Activated CD4-positive, alpha-beta T cell treated with anti-CD3 and anti-CD28 coated beads, Interleukin-2, amount 10 ng/mL, durations not matched to agents 7 days and 5 days (primary cell): Measurements from ENCODE around the gene VPS13D. TPM values are rescaled to one million over a fixed set of nuclear protein-coding genes. Genes with fewer than 3 reads are reported as not detected.

Experiments
- CTCF ChIA-PET: fragments of 350-600 bp; sonication (Branson Sonifier 250); formaldehyde crosslinking; loops from one replicate; lab custom pipeline; 2021; ENCODE audit warnings: antibody characterized with exemption; lab: Charles Lee
- POLR2A ChIA-PET: fragments of 350-600 bp; sonication (Branson Sonifier 250); formaldehyde crosslinking; loops from one replicate; lab custom pipeline; 2021; ENCODE audit warnings: antibody characterized with exemption; lab: Charles Lee
- DNase-seq: peaks from one replicate; pipeline ENCODE4 v3.0.0-alpha.2; 2020
- H3K27ac Mint-ChIP-seq: one replicate; pipeline ENCODE4 v1.8.0; 2021; ENCODE audit warnings: mild to moderate bottlenecking, moderate library complexity, mixed read lengths
- H3K27me3 Mint-ChIP-seq: one replicate; pipeline ENCODE4 v1.8.0; 2021; ENCODE audit warnings: mixed read lengths
- H3K36me3 Mint-ChIP-seq: one replicate; pipeline ENCODE4 v1.8.0; 2021; ENCODE audit warnings: low read depth, mixed read lengths
- H3K4me1 Mint-ChIP-seq: one replicate; pipeline ENCODE4 v1.8.0; 2021; ENCODE audit warnings: mixed read lengths
- H3K4me3 Mint-ChIP-seq: one replicate; pipeline ENCODE4 v1.8.0; 2021; ENCODE audit warnings: mild to moderate bottlenecking, moderate library complexity, mixed read lengths
- H3K9me3 Mint-ChIP-seq: one replicate; pipeline ENCODE4 v1.8.0; 2021; ENCODE audit warnings: mixed read lengths
- total RNA-seq, 2 experiments: library from RNA; stranded (reverse); gene quantifications; one replicate each; pipeline ENCODE4 v1.2.3, GENCODE V29; 2021

Gene VPS13D
- total RNA-seq, 2 experiments from 2014 or later: 34.0 to 41.9 TPM

DNA sequence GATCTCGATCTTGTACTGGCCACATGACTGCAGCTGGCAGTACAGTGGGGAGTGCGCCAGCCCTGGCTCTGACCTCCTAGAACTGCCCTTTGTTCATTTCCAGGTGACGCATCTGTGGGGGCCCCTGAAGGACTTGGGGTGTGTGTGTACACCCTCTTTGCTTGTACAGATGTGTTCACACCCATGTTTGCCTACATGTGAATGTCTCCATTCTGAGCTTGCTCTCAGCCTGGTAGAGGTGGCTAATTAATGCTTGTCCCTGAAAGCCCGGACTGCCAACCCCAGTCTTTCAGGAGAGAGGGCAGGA is 43.2 kb upstream of the VPS13D start:
- H3K27ac Mint-ChIP-seq: no peak overlapping the region
- ChIA-PET POLR2A (no interaction called here), CTCF (interaction anchor here (1.2 to 6.3 kb wide), 3 partner anchors 8 to 36 kb away, joined by 3 to 26 read pairs (median 3); partner anchors contain the start of gene TNFRSF1B)
- H3K4me1 Mint-ChIP-seq: peaks cover 42% of the 10 kb centered on the region
- H3K9me3 Mint-ChIP-seq: no peaks in the 10 kb centered on the region
- no peak for DNase-seq
- H3K4me3 Mint-ChIP-seq: no peak overlapping the region
- H3K27me3 Mint-ChIP-seq: no peaks in the 10 kb centered on the region
- peaks cover 21% of the 10 kb centered on the region for H3K36me3 Mint-ChIP-seq

DNA sequence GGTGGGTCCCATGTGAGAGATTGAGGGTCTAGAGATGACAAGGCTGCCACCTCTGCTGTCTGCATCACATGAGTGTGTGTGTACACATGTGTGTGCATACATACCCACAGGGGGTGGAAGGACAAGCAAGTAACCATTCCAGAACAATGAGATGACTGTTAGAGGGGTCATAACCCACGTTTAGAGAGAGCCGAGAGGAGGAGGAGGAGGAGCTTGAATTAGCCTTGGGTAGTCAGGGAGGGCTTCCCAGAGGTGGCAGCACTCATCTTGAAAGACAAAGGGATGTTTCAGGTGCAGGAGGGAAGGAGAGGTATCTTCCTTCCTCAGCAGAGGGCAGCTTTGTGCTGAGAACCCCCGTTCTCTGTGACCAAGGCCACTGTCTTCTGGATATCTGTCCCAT is 41.7 kb upstream of the VPS13D start:
- ChIA-PET CTCF (interaction anchor here (1.5 to 6.3 kb wide), 2 partner anchors 10 to 64 kb away, joined by 6 to 26 read pairs; no protein-coding TSS in a partner anchor), POLR2A (no interaction called here)
- Mint-ChIP-seq H3K4me3 (no peak overlapping the region), H3K36me3 (peaks cover 31% of the 10 kb centered on the region), H3K27me3 (no peaks in the 10 kb centered on the region), H3K4me1 (peaks cover 35% of the 10 kb centered on the region), H3K27ac (peak overlapping the region; percentile 41), H3K9me3 (no peaks in the 10 kb centered on the region)
- no peak for DNase-seq

DNA sequence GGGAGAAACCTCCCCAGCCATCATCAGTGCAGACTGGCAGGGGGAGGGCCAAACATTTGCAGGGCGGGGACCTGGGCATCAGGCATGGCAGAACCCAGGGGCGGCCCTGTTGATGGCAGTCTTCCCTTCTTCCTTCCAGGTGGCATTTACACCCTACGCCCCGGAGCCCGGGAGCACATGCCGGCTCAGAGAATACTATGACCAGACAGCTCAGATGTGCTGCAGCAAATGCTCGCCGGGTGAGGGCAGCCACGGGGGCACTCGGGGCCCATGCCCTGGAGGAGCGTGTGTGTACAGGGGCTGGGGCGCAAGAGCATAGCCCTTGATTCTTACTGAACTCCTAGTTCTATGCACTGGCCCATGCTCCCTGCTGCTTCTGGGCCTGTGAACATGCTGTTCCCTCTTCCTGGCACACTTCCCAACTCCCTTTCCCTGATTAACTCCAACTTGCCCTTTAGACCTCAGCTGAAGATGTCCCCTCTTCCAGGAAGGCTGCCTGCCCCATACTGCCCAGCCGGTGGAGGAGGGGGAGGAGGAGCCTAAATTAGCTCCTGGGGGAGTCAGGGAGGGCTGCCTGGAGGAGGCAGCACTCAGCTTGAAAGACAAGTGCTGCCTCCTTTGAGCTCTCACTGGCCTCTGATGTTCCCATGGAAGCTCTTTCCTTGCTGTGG is 41.0 kb upstream of the VPS13D start:
- Mint-ChIP-seq H3K27ac (peak overlapping the region; percentile 25), H3K9me3 (no peaks in the 10 kb centered on the region), H3K36me3 (peaks cover 31% of the 10 kb centered on the region), H3K27me3 (no peaks in the 10 kb centered on the region), H3K4me1 (peaks cover 34% of the 10 kb centered on the region), H3K4me3 (no peak overlapping the region)
- no peak for DNase-seq
- ChIA-PET CTCF (interaction anchor here (0.6 to 6.3 kb wide), 3 partner anchors 10 to 64 kb away, joined by 4 to 26 read pairs (median 6); no protein-coding TSS in a partner anchor), POLR2A (no interaction called here)

DNA sequence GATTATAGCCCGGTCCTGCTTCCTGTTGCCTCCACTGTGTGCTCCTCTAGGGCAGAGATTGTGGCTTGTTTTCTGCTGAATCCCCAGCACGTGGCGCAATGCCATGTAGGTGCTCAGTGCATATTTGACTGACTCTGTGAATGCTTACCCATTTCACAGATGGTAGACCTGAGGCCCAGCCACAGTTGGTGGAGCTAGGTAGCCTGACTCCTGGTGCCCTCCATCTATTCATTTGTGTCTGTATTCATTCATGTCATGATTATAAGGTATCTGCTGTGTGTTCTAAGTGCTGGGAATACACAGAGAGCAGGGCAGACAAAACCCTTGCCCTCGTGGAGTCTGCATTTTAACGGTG is 40.5 kb upstream of the VPS13D start:
- no peaks in the 10 kb centered on the region for H3K27me3 Mint-ChIP-seq
- DNase-seq: no peak
- CTCF ChIA-PET: interaction anchor here (1.5 to 6.3 kb wide), 2 partner anchors 11 to 65 kb away, joined by 6 to 26 read pairs; no protein-coding TSS in a partner anchor
- H3K4me1 Mint-ChIP-seq: peaks cover 34% of the 10 kb centered on the region
- H3K36me3 Mint-ChIP-seq: peaks cover 36% of the 10 kb centered on the region
- no peak overlapping the region for H3K4me3 Mint-ChIP-seq
- H3K9me3 Mint-ChIP-seq: no peaks in the 10 kb centered on the region
- peak overlapping the region; percentile 43 for H3K27ac Mint-ChIP-seq
- POLR2A ChIA-PET: no interaction called here

DNA sequence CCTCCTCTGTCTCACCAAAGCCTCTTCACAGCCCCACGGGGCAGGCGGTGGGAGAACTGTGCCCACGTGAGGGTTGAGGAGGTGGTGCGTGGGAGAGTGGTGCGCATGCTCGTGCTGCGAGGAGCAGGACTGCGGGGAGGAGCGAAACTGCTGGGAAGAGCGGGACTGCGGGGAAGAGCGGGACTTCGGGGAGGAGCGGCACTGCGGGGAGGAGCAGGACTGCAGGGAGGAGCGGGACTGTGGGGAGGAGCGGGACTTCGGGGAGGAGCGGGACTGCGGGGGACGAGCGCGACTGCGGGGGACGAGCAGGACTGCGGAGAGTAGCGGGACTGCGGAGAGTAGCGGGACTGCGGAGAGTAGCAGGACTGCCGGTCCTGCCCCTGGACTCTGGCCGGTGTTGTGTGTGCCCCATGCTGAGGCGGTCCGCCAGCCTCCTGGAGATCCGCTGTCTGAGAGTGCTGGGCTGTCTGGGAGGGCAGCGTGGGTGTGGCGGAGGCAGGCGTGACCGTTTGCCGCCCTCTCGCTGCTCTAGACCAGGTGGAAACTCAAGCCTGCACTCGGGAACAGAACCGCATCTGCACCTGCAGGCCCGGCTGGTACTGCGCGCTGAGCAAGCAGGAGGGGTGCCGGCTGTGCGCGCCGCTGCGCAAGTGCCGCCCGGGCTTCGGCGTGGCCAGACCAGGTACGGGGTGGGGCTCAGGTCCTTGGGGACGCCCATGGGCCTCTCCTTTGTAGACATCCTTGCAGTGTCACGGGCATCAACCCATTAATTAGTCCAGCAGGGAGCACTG is 38.4 kb upstream of the VPS13D start:
- POLR2A ChIA-PET: no interaction called here
- Mint-ChIP-seq H3K27me3 (no peaks in the 10 kb centered on the region), H3K4me1 (peaks cover 47% of the 10 kb centered on the region), H3K9me3 (no peaks in the 10 kb centered on the region), H3K4me3 (no peak overlapping the region), H3K36me3 (peaks cover 50% of the 10 kb centered on the region), H3K27ac (peak overlapping the region; percentile 68)
- CTCF ChIA-PET: interaction anchor here (0.9 to 6.3 kb wide), 5 partner anchors 13 to 67 kb away, joined by 3 to 26 read pairs (median 4); no protein-coding TSS in a partner anchor
- DNase-seq: no peak

DNA sequence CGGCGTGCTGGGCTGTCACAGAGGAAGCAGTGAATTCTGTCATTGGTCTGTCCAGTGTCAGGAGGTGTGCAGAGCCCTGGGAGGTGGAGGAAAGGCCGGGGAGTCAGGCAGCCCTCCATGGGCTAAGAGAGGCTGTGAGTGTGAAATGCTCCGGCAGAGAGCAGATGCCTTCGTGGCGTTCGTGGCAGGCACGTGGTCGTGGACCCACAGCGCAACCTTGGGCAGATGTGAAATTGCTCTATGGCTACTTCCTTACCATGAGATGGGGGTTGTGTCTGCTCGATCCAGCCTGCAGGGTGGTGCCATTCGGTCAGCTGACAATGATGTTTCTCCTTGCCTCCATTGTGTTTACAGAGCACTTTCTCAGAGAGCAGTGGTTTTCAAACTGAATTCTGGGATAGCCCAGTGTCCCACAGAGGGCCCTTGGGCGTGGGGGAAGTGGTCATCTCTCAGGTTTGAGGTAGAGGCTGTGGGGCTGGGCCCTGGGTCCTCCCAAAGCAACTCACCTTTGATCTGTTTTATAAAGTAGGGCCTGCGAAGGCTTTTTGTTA is 35.1 kb upstream of the VPS13D start:
- H3K27ac Mint-ChIP-seq: peak overlapping the region; percentile 32
- POLR2A ChIA-PET: no interaction called here
- no peaks in the 10 kb centered on the region for H3K9me3 Mint-ChIP-seq
- H3K36me3 Mint-ChIP-seq: peaks cover 46% of the 10 kb centered on the region
- no peak for DNase-seq
- CTCF ChIA-PET: no interaction called here
- peaks cover 30% of the 10 kb centered on the region for H3K4me1 Mint-ChIP-seq
- no peak overlapping the region for H3K4me3 Mint-ChIP-seq
- H3K27me3 Mint-ChIP-seq: no peaks in the 10 kb centered on the region

DNA sequence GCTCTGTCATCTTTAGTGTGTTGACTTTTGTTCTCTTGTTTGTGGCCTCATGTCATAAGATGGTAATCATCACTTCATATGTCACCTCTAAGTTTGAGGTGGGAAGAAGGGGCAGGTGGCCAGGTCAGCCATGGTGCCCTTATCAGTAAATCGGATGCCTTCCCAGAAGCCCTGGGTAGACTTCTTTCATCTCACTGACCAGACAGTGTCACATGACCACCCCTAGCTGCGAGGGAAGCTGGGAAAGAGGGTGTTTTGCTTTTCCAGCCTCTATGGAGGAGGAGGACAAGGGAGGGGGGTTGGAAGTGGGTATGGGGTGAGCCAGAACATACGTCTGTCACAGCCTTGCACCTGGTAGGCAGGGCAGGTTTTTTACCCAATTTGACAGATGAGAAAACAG is 34.4 kb upstream of the VPS13D start:
- H3K27ac Mint-ChIP-seq: peak overlapping the region; percentile 25
- H3K36me3 Mint-ChIP-seq: peaks cover 42% of the 10 kb centered on the region
- H3K4me1 Mint-ChIP-seq: peaks cover 28% of the 10 kb centered on the region
- no peaks in the 10 kb centered on the region for H3K27me3 Mint-ChIP-seq
- CTCF ChIA-PET: interaction anchor here (2.0 kb wide), 1 partner anchor 18 kb away, joined by 8 read pairs; no protein-coding TSS in a partner anchor
- H3K4me3 Mint-ChIP-seq: no peak overlapping the region
- H3K9me3 Mint-ChIP-seq: no peaks in the 10 kb centered on the region
- POLR2A ChIA-PET: no interaction called here
- DNase-seq: no peak

DNA sequence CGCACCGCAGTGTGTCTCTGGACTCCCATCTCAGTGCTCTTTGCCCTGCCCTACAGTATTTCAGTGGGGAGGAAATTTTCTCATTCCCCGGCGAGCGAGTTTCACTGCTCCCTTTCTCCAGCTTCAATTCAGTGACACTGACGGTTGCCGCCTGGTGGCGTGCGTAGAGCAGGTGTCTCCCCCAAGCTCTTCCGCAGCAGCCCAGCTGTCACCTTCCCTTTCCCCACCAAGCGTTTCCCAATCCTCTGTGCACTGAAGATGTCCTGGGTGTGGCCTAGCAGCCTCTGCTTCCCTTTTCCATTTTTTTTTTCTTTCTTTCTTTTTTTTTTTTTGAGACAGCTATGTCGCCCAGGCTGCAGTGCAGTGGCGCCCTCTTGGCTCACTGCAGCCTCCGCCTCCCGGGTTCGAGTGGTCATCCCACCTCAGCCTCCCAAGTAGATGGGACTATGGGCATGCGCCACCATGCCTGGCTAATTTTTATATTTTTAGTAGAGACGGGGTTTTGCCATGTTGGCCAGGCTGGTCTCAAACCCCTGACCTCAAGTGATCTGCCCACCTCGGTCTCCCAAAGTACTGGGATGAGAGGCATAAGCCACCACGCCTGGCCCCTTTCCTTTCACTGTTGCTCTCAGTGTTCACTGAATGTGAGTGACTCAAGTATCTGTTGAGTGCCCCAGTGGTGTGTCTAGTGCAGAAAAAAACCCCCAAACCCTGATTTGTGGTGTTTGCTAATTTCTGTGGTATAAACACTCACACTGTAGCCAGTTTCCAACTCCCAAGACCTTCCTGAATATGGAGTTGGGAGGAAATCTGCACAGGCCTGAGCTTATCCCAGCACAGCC is 33.0 kb upstream of the VPS13D start:
- Mint-ChIP-seq H3K9me3 (no peaks in the 10 kb centered on the region), H3K4me1 (peaks cover 32% of the 10 kb centered on the region), H3K4me3 (no peak overlapping the region), H3K36me3 (peaks cover 43% of the 10 kb centered on the region), H3K27ac (no peak overlapping the region), H3K27me3 (no peaks in the 10 kb centered on the region)
- no peak for DNase-seq
- POLR2A ChIA-PET: no interaction called here
- CTCF ChIA-PET: interaction anchor here (1.7 to 2.0 kb wide), 3 partner anchors 13 to 72 kb away, joined by 7 to 9 read pairs (median 8); no protein-coding TSS in a partner anchor

DNA sequence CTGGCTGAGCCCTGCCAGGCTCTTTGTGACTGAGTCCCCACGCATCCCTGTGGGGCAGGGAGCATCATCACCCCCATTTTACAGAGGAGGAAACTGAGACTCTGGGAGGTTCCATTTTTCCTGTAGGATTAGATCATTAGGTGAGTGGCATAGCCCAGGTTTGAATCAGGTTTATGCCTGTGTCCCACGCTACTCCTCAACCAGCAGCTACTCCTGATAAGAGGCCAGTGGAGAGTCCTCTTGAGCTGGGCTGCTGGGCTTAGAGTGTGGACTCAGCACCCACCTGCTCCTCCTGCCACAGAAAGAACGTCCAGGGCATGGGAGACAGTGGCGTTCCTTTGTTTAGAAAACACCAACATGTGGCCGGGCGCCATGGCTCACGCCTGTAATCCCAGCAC is 32.3 kb upstream of the VPS13D start:
- ChIA-PET CTCF (interaction anchor here (1.7 to 2.0 kb wide), 3 partner anchors 13 to 73 kb away, joined by 7 to 9 read pairs (median 8); no protein-coding TSS in a partner anchor), POLR2A (no interaction called here)
- Mint-ChIP-seq H3K27ac (no peak overlapping the region), H3K9me3 (no peaks in the 10 kb centered on the region), H3K4me1 (peaks cover 36% of the 10 kb centered on the region), H3K36me3 (peaks cover 42% of the 10 kb centered on the region), H3K27me3 (no peaks in the 10 kb centered on the region), H3K4me3 (no peak overlapping the region)
- DNase-seq: no peak

DNA sequence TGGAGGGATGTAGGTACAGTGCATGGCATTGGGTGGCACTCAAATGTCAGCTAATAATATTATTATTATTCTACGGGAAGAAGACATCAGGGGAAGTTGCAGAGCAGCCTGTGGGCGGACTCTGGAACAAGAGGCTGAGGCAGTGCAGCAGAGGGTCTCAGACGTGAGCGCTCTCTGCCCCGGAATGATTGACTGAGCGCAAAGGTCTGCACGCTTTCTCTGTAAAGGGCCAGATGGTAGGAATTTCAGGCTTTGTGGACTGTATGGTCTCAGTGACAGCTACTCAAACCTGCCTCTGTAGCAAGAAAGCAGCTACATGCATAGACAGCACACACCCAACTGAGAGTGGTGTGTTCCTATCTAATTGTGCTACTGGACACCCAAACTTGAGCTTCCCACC is 29.6 kb upstream of the VPS13D start:
- Mint-ChIP-seq H3K27ac (no peak overlapping the region), H3K36me3 (peaks cover 39% of the 10 kb centered on the region), H3K27me3 (no peaks in the 10 kb centered on the region), H3K4me3 (no peak overlapping the region), H3K4me1 (peaks cover 37% of the 10 kb centered on the region), H3K9me3 (no peaks in the 10 kb centered on the region)
- DNase-seq: no peak
- ChIA-PET CTCF (interaction anchor here (1.2 to 2.3 kb wide), 2 partner anchors 70 to 75 kb away, joined by 3 to 12 read pairs; no protein-coding TSS in a partner anchor), POLR2A (interaction anchor here (1.2 kb wide), 1 partner anchor 75 kb away, joined by 6 read pairs; no protein-coding TSS in a partner anchor)

DNA sequence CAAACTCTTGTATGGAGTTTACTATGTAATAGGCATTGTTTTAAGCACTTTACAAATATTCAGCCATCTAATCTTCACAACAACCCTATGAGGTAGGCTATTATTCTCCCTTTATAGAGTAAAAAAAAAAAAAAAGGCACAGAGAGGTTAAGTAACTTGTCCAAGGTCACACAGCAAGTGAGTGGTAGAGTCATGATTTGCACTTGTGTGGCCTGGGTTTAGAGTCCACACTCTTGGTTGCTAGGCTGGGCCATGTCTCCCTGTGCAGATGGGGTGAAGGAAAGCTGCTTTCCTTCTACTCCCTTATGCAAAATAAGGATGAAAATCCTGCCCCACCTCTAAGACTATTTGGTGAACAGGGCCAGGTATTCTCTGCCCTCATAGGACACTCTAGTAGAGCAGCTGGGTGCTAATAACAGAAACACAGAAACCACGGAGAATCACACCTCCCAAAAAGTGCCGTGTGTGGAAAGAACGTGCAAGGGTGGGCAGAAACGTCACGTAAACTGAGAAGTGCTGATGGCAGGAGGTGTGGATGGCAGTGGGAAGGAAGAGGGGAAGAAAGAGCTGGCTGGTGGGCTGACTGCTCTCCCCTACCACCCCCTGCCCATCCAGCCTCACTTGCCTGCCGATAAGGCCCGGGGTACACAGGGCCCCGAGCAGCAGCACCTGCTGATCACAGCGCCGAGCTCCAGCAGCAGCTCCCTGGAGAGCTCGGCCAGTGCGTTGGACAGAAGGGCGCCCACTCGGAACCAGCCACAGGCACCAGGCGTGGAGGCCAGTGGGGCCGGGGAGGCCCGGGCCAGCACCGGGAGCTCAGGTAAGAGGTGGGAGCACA is 28.3 kb upstream of the VPS13D start:
- CTCF ChIA-PET: interaction anchor here (0.6 to 3.9 kb wide), 5 partner anchors 24 to 76 kb away, joined by 3 to 24 read pairs (median 3); no protein-coding TSS in a partner anchor
- Mint-ChIP-seq H3K4me3 (no peak overlapping the region), H3K27ac (peak overlapping the region; percentile 76), H3K36me3 (peaks cover 39% of the 10 kb centered on the region), H3K27me3 (no peaks in the 10 kb centered on the region), H3K9me3 (no peaks in the 10 kb centered on the region), H3K4me1 (peaks cover 38% of the 10 kb centered on the region)
- DNase-seq: no peak
- POLR2A ChIA-PET: interaction anchor here (0.6 kb wide), 1 partner anchor 51 kb away, joined by 3 read pairs; no protein-coding TSS in a partner anchor
